Lower leg skin (tissue), 3 donors: Measurements from ENCODE around the gene PDXK.

Experiments
- CTCF ChIP-seq, 3 donors: fragments of 450-650 bp; IDR thresholded peaks; one replicate each; pipeline ENCODE4 v1.5.1; 2016; ENCODE audit warnings: antibody characterized with exemption in 3 of 3, mild to moderate bottlenecking in 3 of 3, moderate library complexity in 2 of 3
- POLR2A ChIP-seq, 2 donors: fragments of 450-650 bp; IDR thresholded peaks; one replicate each; pipeline ENCODE4 v1.6.1; 2016 to 2017; ENCODE audit warnings: antibody characterized with exemption in 2 of 2, mild to moderate bottlenecking in 1 of 2, moderate library complexity in 1 of 2

DNA sequence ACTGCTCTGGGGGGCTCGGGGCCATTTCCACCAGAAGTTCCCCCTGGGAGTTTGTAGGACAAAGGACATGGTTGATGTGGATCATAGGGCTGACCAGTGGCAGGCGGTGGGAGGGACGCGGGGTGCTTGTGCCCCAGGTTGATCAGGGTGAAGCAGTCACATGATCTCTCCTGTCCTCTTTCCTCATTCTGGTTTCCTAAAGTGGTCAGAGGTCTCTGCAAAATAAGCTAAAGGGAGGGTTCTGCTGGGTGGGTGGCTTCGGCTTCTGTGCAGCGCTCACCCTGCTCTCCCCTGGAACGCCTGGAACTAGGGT is 9.2 kb downstream of the PDXK start:
- no peak for TF ChIP-seq CTCF (IDR thresholded peaks at IDR 0.05)
- TF ChIP-seq POLR2A (IDR thresholded peaks at IDR 0.05) = no peak
